Measurements from ENCODE around the gene FKRP.
"Not testable (repeated sequence)": the region's sequence is repeated elsewhere in the genome, so short reads cannot be mapped to it uniquely, and the experiment has no call there.

Gene FKRP

DNA sequence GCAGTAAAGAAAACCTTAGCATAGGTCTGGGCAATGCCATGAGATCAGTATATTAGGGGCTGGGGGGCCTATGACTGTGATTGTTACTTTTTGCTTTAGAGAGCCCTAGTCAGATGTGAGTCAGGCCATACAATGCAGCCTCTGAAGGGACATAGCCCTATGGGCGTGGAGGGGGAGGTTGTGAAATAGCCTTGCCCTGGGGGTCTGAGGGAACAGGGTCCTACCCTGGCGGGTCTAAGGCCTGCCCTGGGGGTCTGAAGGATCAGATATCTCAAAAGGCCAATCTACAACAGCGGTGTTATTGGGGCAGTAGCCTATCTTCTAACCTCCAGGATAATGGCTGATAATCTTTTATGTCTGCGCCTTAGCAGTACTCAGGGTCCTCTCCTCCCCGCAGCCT, 56.3 kb downstream of the FKRP start:
- in situ Hi-C loops (cut with HindIII; ENCODE audit: low sequenced_read_pairs) = no loop called here
- no peak for DNase-seq (ENCODE audit: low read depth)
- TF ChIP-seq, protein P1, sequence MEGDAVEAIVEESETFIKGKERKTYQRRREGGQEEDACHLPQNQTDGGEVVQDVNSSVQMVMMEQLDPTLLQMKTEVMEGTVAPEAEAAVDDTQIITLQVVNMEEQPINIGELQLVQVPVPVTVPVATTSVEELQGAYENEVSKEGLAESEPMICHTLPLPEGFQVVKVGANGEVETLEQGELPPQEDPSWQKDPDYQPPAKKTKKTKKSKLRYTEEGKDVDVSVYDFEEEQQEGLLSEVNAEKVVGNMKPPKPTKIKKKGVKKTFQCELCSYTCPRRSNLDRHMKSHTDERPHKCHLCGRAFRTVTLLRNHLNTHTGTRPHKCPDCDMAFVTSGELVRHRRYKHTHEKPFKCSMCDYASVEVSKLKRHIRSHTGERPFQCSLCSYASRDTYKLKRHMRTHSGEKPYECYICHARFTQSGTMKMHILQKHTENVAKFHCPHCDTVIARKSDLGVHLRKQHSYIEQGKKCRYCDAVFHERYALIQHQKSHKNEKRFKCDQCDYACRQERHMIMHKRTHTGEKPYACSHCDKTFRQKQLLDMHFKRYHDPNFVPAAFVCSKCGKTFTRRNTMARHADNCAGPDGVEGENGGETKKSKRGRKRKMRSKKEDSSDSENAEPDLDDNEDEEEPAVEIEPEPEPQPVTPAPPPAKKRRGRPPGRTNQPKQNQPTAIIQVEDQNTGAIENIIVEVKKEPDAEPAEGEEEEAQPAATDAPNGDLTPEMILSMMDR (IDR thresholded peaks at IDR 0.05; ENCODE audit: low read depth, low read length, missing control alignments) = no peak
- H3K4me3 ChIP-seq (ENCODE audit: low read depth, low read length) = no peak overlapping the region

DNA sequence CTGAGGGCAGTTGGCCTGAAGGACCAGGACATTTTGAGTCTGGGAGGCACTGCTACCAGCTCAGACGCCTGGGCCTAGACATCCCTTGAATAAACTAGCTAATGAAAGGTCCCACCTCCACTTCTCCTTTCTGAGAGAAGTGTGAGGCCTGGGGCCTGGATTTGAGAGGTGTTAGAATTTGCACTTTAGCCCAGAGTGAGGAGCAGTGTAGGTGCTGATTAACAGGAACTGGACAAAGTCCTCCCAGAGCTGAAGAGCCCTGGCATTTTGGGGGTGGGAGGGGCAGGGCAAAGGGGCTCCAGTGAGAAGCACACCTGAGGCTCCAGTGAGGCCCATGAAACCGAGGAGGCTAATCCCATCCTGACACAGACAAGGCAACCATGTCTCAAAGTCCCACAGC, 57.7 kb downstream of the FKRP start:
- in situ Hi-C loops (cut with HindIII; ENCODE audit: low sequenced_read_pairs) = no loop called here
- no peak overlapping the region for H3K4me3 ChIP-seq (ENCODE audit: low read depth, low read length)
- DNase-seq (ENCODE audit: low read depth) = no peak
- TF ChIP-seq, protein P1 (IDR thresholded peaks at IDR 0.05; ENCODE audit: low read depth, low read length, missing control alignments) = no peak

DNA sequence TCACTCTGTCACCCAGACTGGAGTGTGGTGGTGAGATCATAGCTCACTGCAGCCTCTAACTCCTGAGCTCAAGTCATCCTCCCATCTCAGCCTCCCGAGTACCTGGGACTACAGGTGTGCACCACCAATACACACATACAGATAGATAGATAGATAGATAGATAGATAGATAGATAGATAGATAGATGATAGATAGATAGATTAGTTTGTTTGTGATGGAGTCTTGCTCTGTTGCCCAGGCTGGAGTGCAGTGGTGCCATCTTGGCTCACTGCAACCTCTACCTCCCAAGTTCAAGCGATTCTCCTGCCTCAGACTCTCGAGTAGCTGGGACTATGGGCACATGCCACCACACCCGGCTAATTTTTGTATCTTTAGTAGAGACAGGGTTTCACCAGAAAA, 58.6 kb downstream of the FKRP start:
- DNase-seq (ENCODE audit: low read depth); in situ Hi-C loops (cut with HindIII; ENCODE audit: low sequenced_read_pairs); H3K4me3 ChIP-seq (ENCODE audit: low read depth, low read length): not testable (repeated sequence)

- TF ChIP-seq, protein P1 (IDR thresholded peaks at IDR 0.05; ENCODE audit: low read depth, low read length, missing control alignments) = no peak
- DNase-seq (ENCODE audit: low read depth) = no peak
- H3K4me3 ChIP-seq (ENCODE audit: low read depth, low read length) = no peak overlapping the region
- in situ Hi-C loops (cut with HindIII; ENCODE audit: low sequenced_read_pairs) = loop anchor here (5.0 kb wide), 1 partner anchor 49 kb away; no protein-coding TSS in a partner anchor
Observed at GRCh38 chr19:46806656-46807055, 60.8 kb downstream of the FKRP start.

Measured in astrocyte of the cerebellum (primary cell).